ENCODE results near the gene SYT12.

DNA sequence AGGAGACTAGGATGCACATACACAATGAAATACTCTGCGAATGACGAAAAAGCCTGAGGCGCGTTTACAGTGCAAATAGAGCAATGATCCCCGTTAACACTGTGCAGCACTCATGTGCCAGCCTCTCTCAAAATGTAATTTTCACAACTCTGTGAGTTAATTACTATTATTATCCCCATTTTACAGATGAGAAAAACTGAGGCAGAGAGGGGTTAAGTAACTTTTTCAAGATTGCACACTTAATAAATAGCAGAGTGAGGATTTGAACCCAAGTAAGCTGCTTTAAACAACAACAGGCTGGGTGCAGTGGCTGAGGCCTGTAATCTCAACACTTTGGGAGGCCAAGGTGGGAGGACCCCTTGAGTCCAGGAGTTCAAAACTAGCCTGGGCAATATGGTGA lies 21.6 kb upstream of the SYT12 start:
- TF ChIP-seq, protein P1, sequence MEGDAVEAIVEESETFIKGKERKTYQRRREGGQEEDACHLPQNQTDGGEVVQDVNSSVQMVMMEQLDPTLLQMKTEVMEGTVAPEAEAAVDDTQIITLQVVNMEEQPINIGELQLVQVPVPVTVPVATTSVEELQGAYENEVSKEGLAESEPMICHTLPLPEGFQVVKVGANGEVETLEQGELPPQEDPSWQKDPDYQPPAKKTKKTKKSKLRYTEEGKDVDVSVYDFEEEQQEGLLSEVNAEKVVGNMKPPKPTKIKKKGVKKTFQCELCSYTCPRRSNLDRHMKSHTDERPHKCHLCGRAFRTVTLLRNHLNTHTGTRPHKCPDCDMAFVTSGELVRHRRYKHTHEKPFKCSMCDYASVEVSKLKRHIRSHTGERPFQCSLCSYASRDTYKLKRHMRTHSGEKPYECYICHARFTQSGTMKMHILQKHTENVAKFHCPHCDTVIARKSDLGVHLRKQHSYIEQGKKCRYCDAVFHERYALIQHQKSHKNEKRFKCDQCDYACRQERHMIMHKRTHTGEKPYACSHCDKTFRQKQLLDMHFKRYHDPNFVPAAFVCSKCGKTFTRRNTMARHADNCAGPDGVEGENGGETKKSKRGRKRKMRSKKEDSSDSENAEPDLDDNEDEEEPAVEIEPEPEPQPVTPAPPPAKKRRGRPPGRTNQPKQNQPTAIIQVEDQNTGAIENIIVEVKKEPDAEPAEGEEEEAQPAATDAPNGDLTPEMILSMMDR (IDR thresholded peaks at IDR 0.05), result no peak
- no peak for TF ChIP-seq POLR2A (IDR thresholded peaks at IDR 0.05)
